Putamen (tissue), 1 donor: ENCODE data around the gene TRPC4.
"Not testable (repeated sequence)": the region's sequence is repeated elsewhere in the genome, so short reads cannot be mapped to it uniquely, and the experiment has no call there.

Experiments
- DNase-seq: peaks from one replicate; pipeline ENCODE4 v3.0.0-alpha.2; 2016; ENCODE audit warnings: low spot score

Gene TRPC4

GRCh38 chr13:37816276-37816675 lies 53.3 kb downstream of the TRPC4 start:
- no peak for DNase-seq

GRCh38 chr13:37811441-37811840 lies 58.1 kb downstream of the TRPC4 start:
- no peak for DNase-seq

- DNase-seq: no peak
Observed at GRCh38 chr13:37806666-37807065, 62.9 kb downstream of the TRPC4 start.

GRCh38 chr13:37797631-37798030 lies 71.9 kb downstream of the TRPC4 start:
- no peak for DNase-seq

DNA sequence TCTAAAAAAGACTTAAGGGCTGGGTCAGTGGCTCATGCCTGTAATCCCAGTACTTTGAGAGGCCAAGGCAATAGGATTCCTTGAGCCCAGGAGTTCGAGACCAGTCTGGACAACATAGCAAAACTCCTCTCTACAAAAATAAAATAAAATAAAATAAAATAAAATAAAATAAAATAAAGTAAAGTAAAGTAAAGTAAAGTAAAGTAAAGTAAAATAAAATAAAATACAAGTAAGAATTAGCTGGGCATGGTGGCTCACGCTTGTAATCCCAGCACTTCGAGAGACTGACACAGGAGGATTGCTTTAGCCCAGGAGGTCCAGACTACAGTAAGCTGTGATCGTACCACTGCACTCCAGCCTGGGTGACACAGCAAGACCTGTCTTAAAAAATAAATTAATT lies 72.8 kb downstream of the TRPC4 start:
- not testable (repeated sequence) for DNase-seq

DNA sequence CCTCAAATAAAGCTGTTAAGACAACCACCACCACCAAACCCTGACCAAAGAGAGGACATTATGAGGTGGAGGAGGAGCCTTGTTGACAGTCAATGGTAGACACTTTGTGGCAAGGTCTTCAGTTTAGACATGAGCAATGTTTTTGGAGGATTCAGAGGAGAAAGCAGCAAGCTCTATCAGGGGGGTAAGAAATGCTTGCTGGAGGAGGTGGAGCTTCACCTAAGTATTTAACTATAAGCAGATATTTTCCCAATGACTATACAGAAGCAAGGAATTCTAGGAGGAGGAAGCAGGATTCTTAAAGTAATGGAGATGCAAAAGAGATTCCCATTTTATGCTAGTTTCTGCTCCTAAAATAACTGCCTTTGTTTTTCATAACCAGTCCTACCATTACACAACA lies 74.2 kb downstream of the TRPC4 start:
- no peak for DNase-seq

GRCh38 chr13:37791699-37792098 lies 77.9 kb downstream of the TRPC4 start:
- no peak for DNase-seq

DNA sequence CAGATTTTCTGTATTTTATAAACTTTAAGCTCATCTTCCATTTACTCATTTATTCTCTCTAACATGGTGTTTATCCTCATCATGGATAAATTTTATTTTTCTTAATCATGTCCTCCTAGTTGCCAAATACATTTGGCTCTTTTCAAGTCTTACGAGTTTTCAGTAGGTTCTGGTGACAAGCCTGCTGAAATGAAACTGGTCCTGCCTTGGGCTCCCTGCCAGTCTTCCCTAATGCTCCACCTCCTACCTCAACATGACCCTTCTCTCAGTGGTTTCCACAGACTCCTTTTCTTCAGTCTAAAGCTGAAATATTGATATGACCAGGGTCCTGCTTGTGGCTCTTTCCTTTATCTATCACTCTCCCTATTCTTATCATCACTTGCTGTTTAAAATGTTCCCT lies 81.2 kb downstream of the TRPC4 start:
- no peak for DNase-seq

- no peak for DNase-seq
Observed at GRCh38 chr13:37777676-37778075, 91.9 kb downstream of the TRPC4 start.

GRCh38 chr13:37775871-37776270 lies 93.7 kb downstream of the TRPC4 start:
- DNase-seq: no peak

DNA sequence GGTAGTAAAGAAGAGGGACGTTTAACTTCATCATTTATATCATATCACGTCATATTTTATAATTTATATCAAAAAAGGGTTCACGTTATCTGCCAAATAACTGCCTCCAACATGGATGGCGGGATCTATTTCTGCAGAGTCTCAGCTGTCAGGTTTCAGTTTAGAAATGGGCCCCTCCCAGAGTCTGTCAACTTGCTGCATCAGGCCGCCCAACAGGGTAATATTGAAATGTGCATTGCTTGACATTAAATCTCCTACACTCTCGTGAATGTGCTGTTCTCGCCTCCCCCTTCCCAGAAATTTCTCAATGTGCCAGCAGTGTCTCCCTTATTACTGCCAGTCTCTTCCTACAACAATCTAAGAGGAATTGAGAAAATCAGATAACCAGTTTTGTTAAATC lies 96.9 kb downstream of the TRPC4 start:
- peak; percentile 1 for DNase-seq

- DNase-seq: no peak
Observed at GRCh38 chr13:37769545-37769944, 100.0 kb downstream of the TRPC4 start.

DNA sequence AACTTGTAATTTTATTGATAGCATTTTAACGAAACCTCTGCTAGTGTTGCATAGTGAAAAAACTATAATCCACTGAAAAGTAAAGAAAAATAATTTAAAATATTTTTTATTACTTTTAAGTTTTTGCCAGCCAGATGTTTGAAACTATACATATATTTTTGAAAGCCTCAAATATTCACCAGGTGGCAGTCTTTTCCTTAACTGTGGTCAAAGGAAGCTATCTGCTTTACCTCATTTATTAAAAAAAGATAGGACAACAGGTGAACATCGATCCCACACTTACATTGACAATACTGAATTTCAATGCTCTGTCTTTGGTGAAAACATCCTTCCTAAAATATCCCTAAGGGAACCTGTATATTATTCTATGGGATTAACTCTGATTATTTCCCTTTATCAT lies 100.5 kb downstream of the TRPC4 start:
- no peak for DNase-seq

- DNase-seq: no peak
Observed at GRCh38 chr13:37766502-37766901, 103.1 kb downstream of the TRPC4 start.

- no peak for DNase-seq
Observed at GRCh38 chr13:37755349-37755748, 114.2 kb downstream of the TRPC4 start.

- DNase-seq: no peak
Observed at GRCh38 chr13:37753776-37754175, 115.8 kb downstream of the TRPC4 start.

GRCh38 chr13:37752146-37752545 lies 117.4 kb downstream of the TRPC4 start:
- DNase-seq: peak; percentile 13

DNA sequence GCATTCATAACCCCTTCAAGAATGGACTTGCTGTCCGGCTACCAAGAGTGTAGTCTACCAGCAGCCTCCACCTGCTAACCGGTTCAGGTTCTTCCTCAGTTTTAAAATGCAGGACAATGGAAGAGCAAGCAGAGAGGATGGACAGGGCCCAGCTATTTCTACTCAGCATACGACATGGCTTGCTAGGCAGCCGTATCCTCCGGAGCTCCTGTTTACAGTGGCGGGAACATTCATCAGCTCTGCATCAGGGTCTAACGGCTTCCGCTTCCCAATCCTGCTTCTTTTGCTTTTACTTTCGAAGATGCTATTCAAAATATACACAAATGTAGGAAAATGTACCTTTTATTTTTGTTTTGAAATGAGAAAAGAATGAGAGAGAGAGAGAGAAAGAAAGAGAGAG lies 118.5 kb downstream of the TRPC4 start:
- DNase-seq: no peak

DNA sequence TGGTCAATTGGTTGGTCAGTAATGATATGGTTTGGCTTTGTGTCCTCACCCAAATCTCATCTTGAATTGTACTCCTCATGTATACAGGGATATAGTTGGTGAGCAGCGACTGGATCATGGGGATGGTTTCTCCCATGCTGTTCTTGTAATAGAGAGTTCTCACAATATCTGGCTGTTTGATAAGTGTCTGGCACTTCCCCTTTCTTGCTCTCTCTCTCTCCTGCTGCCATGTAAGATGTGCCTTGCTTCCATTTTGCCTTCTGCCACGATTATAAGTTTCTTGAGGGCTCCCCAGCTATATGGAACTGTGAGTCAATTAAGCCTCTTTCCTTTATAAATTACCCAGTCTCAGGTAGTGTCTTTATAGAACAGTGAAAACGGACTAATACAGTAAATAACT lies 120.7 kb downstream of the TRPC4 start:
- no peak for DNase-seq

- DNase-seq: no peak
Observed at GRCh38 chr13:37747071-37747612, 122.4 kb downstream of the TRPC4 start.

GRCh38 chr13:37741536-37741935 lies 128.0 kb downstream of the TRPC4 start:
- no peak for DNase-seq

- no peak for DNase-seq
Observed at GRCh38 chr13:37736045-37736444, 133.5 kb downstream of the TRPC4 start.

GRCh38 chr13:37735293-37735692 lies 134.3 kb downstream of the TRPC4 start:
- DNase-seq: no peak

- DNase-seq: no peak
Observed at GRCh38 chr13:37729876-37730275, 139.7 kb downstream of the TRPC4 start.
